B cell (primary cell): ENCODE data around the gene LRRC4C. TPM values are rescaled to one million over a fixed set of nuclear protein-coding genes. Genes with fewer than 3 reads are reported as not detected.

Experiments
- ATAC-seq: fragments of 200-7000 bp; cut with Tn5 transposase; one replicate; pipeline ENCODE4 v1.10.0; 2021; ENCODE audit warnings: low read depth, mild to moderate bottlenecking, moderate number of reproducible peaks, moderate library complexity
- CTCF ChIA-PET: fragments of 350-600 bp; sonication (Branson Sonifier 250); formaldehyde crosslinking; loops from one replicate; lab custom pipeline; 2021; ENCODE audit warnings: antibody characterized with exemption, inconsistent platforms; lab: Charles Lee
- POLR2A ChIA-PET: fragments of 350-600 bp; sonication (Branson Sonifier 250); formaldehyde crosslinking; loops from one replicate; lab custom pipeline; 2021; ENCODE audit warnings: antibody characterized with exemption; lab: Charles Lee
- DNase-seq: peaks from one replicate; pipeline ENCODE4 v3.0.0; 2013
- H2AFZ ChIP-seq: 2 replicates; pipeline ENCODE4 v1.6.1; 2012; ENCODE audit warnings: mild to moderate bottlenecking, low read depth, low read length; ENCODE audit not compliant: insufficient read depth, poor library complexity, severe bottlenecking
- H3K27ac ChIP-seq, 2 donors: 1 replicate in 1 of 2; 2 replicates in 1 of 2; pipeline ENCODE4 v1.5.1; 2012 to 2013; ENCODE audit warnings: low read length in 2 of 2, mild to moderate bottlenecking in 2 of 2, moderate library complexity in 1 of 2
- H3K27me3 ChIP-seq, 4 experiments: fragments of 200-600 bp in 1 of 4; sonication (generic) in 1 of 4; replicated peaks in 1 of 4; 1 replicate in 2 of 4; 2 replicates in 2 of 4; pipeline versions ENCODE4 v1.6.1 to v1.7.0; 2013 to 2016; ENCODE audit warnings: low read length in 3 of 4, mild to moderate bottlenecking in 2 of 4, mixed read lengths in 1 of 4, moderate library complexity in 1 of 4; ENCODE audit not compliant: insufficient read depth in 4 of 4, control insufficient read depth in 3 of 4; ENCODE audit errors: control extremely low read depth in 1 of 4
- H3K36me3 ChIP-seq, 2 experiments: replicated peaks in 1 of 2; 1 replicate in 1 of 2; 2 replicates in 1 of 2; pipeline versions ENCODE4 v1.6.1 to v1.7.1; 2013; ENCODE audit warnings: low read length in 1 of 2; ENCODE audit not compliant: insufficient read depth in 2 of 2, control insufficient read depth in 1 of 2; ENCODE audit errors: control extremely low read depth in 1 of 2, extremely low read depth in 1 of 2
- H3K4me1 ChIP-seq, 2 donors: fragments of 200-600 bp in 1 of 2; sonication (generic) in 1 of 2; 1 replicate in 1 of 2; 2 replicates in 1 of 2; pipeline versions ENCODE4 v1.5.1 to v1.6.1; 2013 to 2017; ENCODE audit warnings: low read length in 2 of 2; ENCODE audit not compliant: control insufficient read depth in 2 of 2, insufficient read depth in 2 of 2
- H3K4me2 ChIP-seq: replicated peaks from 2 replicates; pipeline ENCODE3; 2012; ENCODE audit warnings: mild to moderate bottlenecking, low read depth, low read length; ENCODE audit not compliant: poor library complexity, severe bottlenecking
- H3K4me3 ChIP-seq, 5 experiments: fragments of 200-600 bp in 1 of 5; sonication (generic) in 1 of 5; 1 replicate in 3 of 5; 2 replicates in 2 of 5; pipeline versions ENCODE4 v1.5.1 to v1.7.0; 2011 to 2016; ENCODE audit warnings: low read length in 4 of 5, mild to moderate bottlenecking in 4 of 5, low read depth in 2 of 5, control low read depth in 1 of 5, moderate library complexity in 1 of 5; ENCODE audit not compliant: insufficient read depth in 1 of 5; ENCODE audit errors: control extremely low read depth in 1 of 5, extremely low read depth in 1 of 5
- H3K79me2 ChIP-seq: fragments of 200-600 bp; sonication (generic); one replicate; pipeline ENCODE4 v1.6.0; 2016; ENCODE audit warnings: low read length; ENCODE audit not compliant: control insufficient read depth, insufficient read depth
- H3K9ac ChIP-seq: fragments of 200-600 bp; sonication (generic); 2 replicates; pipeline ENCODE4 v1.6.1; 2017; ENCODE audit warnings: mild to moderate bottlenecking, low read length, moderate library complexity
- H3K9me3 ChIP-seq, 3 donors: one replicate each; pipeline versions ENCODE4 v1.6.1 to v1.7.1; 2013; ENCODE audit warnings: low read length in 2 of 3; ENCODE audit not compliant: control insufficient read depth in 2 of 3, insufficient read depth in 1 of 3; ENCODE audit errors: control extremely low read depth in 1 of 3
- H4K20me1 ChIP-seq: 2 replicates; pipeline ENCODE4 v1.6.0; 2012; ENCODE audit warnings: mild to moderate bottlenecking, low read length; ENCODE audit not compliant: insufficient read depth, control insufficient read depth, poor library complexity, severe bottlenecking
- H3K27ac Mint-ChIP-seq: one replicate; pipeline ENCODE4 v1.8.0; 2021; ENCODE audit warnings: mixed read lengths
- H3K27me3 Mint-ChIP-seq: one replicate; pipeline ENCODE4 v1.8.0; 2021; ENCODE audit warnings: mixed read lengths
- H3K4me1 Mint-ChIP-seq: one replicate; pipeline ENCODE4 v1.8.0; 2021; ENCODE audit warnings: mixed read lengths
- H3K4me3 Mint-ChIP-seq: one replicate; pipeline ENCODE4 v1.8.0; 2021; ENCODE audit warnings: mixed read lengths
- H3K9me3 Mint-ChIP-seq: one replicate; pipeline ENCODE4 v1.8.0; 2022; ENCODE audit warnings: mixed read lengths; ENCODE audit not compliant: insufficient read depth
- EZH2 ChIP-seq: IDR thresholded peaks from 2 replicates; pipeline ENCODE4 v1.6.1; 2012; ENCODE audit warnings: borderline replicate concordance, low read depth, mild to moderate bottlenecking, moderate library complexity, low read length; ENCODE audit not compliant: insufficient read depth, poor library complexity, severe bottlenecking
- WGBS: methylation state at CpG from one replicate; pipeline ENCODE4 v1.1.5; 2013; ENCODE audit warnings: missing lambda C conversion rate; ENCODE audit not compliant: insufficient coverage; 5-methylcytosine and 5-hydroxymethylcytosine counted together
- intact Hi-C: fragments of 100-400 bp; cut with micrococcal nuclease; formaldehyde crosslinking; loops from one replicate; pipeline ENCODE4 v1.10.0; 2022
- polyA plus RNA-seq: library from polyadenylated mRNA; depleted of rRNA; stranded (reverse); fragments of >200 nt; gene quantifications from 2 replicates; pipeline ENCODE4 v1.2.3, GENCODE V29; 2012
- total RNA-seq, 2 donors: library from RNA; stranded (reverse); fragments of 120-200 nt in 1 of 2; gene quantifications; 1 replicate in 1 of 2; 2 replicates in 1 of 2; pipeline versions ENCODE4 v1.2.3 to v1.2.4, GENCODE V29; 2013 to 2022
- TF ChIP-seq, protein P1 (sequence below): fragments of 200-600 bp; IDR thresholded peaks from one replicate; pipeline ENCODE4 v1.8.0; 2022; ENCODE audit warnings: antibody characterized with exemption, mild to moderate bottlenecking

The LRRC4C gene
- total and polyA plus RNA-seq, 2 donors (not counting 1 experiment from before 2014, with no cell fraction given), result 0.57 TPM; not detected in 1

DNA sequence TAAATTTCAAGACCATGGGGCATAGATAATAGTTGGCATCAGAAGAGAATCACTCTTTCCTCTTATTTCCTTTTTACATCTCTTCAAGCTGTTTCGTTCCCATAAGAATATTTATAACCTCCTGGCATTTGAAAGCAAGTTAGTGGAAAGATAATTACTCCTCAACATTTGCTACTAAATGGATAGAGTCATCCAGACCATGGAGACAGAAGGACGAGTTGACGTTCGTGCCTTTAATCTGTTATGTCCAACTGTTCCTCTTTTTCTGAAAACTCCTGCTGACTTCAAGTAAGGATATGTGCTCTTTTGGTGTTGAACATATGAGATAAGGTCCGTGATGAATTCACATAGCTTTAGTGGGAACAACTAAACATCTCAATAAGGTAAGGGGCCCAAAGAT is 414.2 kb downstream of the LRRC4C start:
- no peak overlapping the region for H3K4me3 Mint-ChIP-seq
- Histone ChIP-seq H3K36me3 (no peaks in the 10 kb centered on the region), H4K20me1 (no peaks in the 10 kb centered on the region), H3K9me3 (no peaks in the 10 kb centered on the region), H3K4me2 (no peak overlapping the region), H3K4me1 (no peaks in the 10 kb centered on the region), H3K4me3 (no peak overlapping the region), H3K27ac (no peak overlapping the region), H2AFZ (no peak overlapping the region), H3K27me3 (no peaks in the 10 kb centered on the region), H3K9ac (no peak overlapping the region), H3K79me2 (no peaks in the 10 kb centered on the region)
- no peaks in the 10 kb centered on the region for H3K4me1 Mint-ChIP-seq
- intact Hi-C loops, result no loop called here
- no peak for DNase-seq
- no peak overlapping the region for H3K27ac Mint-ChIP-seq
- no peak for ATAC-seq
- TF ChIP-seq, protein P1, sequence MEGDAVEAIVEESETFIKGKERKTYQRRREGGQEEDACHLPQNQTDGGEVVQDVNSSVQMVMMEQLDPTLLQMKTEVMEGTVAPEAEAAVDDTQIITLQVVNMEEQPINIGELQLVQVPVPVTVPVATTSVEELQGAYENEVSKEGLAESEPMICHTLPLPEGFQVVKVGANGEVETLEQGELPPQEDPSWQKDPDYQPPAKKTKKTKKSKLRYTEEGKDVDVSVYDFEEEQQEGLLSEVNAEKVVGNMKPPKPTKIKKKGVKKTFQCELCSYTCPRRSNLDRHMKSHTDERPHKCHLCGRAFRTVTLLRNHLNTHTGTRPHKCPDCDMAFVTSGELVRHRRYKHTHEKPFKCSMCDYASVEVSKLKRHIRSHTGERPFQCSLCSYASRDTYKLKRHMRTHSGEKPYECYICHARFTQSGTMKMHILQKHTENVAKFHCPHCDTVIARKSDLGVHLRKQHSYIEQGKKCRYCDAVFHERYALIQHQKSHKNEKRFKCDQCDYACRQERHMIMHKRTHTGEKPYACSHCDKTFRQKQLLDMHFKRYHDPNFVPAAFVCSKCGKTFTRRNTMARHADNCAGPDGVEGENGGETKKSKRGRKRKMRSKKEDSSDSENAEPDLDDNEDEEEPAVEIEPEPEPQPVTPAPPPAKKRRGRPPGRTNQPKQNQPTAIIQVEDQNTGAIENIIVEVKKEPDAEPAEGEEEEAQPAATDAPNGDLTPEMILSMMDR, result no peak
- TF ChIP-seq EZH2, result no peak
- ChIA-PET POLR2A (no interaction called here), CTCF (no interaction called here)
- no CpG with 5 or more reads among the region's 5 CpGs for whole genome bisulfite sequencing
- H3K9me3 Mint-ChIP-seq, result no peaks in the 10 kb centered on the region
- H3K27me3 Mint-ChIP-seq, result no peaks in the 10 kb centered on the region

DNA sequence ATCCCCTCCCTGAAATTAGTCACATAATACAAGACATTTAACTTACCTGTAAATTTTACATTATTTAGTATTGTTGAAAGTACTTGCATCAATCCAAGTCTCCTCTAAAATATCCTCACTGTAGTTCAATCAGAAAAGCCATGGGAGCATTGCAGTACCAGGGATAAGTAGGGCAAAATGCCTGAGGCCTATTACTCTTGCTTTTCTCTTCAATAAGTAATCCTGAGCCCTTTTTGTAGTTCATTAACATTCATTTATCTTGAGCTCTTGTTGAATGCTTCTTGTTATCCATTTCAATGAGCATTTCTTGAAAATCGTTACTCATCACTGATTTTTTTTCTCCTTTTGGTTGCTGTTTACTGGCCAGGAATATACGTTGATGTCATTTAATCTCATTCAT is 414.7 kb downstream of the LRRC4C start:
- H3K27ac Mint-ChIP-seq, result no peak overlapping the region
- no peaks in the 10 kb centered on the region for H3K27me3 Mint-ChIP-seq
- H4K20me1 ChIP-seq, result no peaks in the 10 kb centered on the region
- no peak overlapping the region for H3K27ac ChIP-seq
- CTCF ChIA-PET, result no interaction called here
- H3K4me1 ChIP-seq, result no peaks in the 10 kb centered on the region
- POLR2A ChIA-PET, result no interaction called here
- no peak for TF ChIP-seq EZH2
- TF ChIP-seq, protein P1, result no peak
- H3K4me3 ChIP-seq, result no peak overlapping the region
- ATAC-seq (no peak), DNase-seq (no peak)
- H3K9ac ChIP-seq, result no peak overlapping the region
- no CpG with 5 or more reads among the region's 2 CpGs for WGBS
- no peaks in the 10 kb centered on the region for H3K4me1 Mint-ChIP-seq
- intact Hi-C loops, result no loop called here
- H3K9me3 Mint-ChIP-seq, result no peaks in the 10 kb centered on the region
- H3K4me3 Mint-ChIP-seq, result no peak overlapping the region
- no peak overlapping the region for H3K4me2 ChIP-seq
- no peak overlapping the region for H2AFZ ChIP-seq
- no peaks in the 10 kb centered on the region for H3K9me3 ChIP-seq
- no peaks in the 10 kb centered on the region for H3K27me3 ChIP-seq
- no peaks in the 10 kb centered on the region for H3K79me2 ChIP-seq
- H3K36me3 ChIP-seq, result no peaks in the 10 kb centered on the region
